GM12801 (cell line): ENCODE data around the gene ECSIT.

Experiments used
- CTCF ChIP-seq: IDR thresholded peaks from one replicate; pipeline ENCODE4 v1.5.1; 2011; ENCODE audit warnings: control low read depth; ENCODE audit not compliant: insufficient read length; ENCODE audit errors: extremely low read depth

Gene ECSIT

DNA sequence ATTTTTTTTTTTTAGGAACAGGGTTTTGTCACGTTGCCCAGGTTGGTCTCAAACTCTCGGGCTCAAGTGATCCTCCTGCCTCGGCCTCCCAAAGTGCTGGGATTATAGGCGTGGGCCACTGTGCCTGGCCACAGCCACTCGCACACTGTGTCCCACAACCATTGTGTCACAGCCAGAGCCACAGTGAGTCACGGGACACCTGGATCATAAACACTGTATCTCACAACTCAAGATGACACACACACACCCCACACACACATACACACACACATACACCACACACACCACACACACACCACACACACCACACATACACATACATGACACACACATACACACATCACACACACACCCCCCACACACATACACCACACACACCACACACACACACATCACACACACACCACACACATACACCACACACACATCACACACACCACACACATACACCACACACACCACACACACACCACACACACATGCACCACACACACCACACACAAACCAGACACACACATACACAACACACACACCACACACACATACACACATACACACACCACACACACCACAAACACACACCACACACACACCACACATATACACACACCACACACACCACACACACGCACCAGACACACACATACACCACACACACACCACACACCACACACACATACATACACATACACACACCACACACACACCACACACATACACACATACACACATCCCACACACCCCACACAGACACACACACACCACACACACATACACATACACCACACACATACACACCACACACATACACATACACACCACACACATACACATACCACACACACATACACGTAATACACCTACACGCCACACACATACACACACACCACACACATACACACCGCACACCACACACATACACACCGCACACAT lies 64.3 kb downstream of the ECSIT start:
- no peak for TF ChIP-seq CTCF

DNA sequence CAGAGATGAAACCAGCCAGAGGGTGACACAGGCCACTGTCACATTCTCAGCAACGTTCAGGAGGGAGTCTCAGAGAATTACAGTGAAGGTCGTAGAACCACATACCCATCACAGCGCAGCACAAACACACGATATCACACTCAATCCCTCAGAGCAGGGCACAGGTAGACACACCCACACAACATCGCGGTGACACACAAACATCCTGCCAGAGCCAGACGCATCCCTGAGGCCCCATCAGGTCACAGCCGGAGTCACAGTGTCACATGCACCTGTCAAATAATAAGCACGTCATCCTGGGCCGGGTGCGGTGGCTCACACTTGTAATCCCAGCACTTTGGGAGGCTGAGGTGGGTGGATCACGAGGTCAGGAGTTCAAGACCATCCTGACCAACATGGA lies 65.5 kb downstream of the ECSIT start:
- no peak for TF ChIP-seq CTCF

- no peak for TF ChIP-seq CTCF
Measured at GRCh38 chr19:11461453-11461852, 67.5 kb downstream of the ECSIT start.

DNA sequence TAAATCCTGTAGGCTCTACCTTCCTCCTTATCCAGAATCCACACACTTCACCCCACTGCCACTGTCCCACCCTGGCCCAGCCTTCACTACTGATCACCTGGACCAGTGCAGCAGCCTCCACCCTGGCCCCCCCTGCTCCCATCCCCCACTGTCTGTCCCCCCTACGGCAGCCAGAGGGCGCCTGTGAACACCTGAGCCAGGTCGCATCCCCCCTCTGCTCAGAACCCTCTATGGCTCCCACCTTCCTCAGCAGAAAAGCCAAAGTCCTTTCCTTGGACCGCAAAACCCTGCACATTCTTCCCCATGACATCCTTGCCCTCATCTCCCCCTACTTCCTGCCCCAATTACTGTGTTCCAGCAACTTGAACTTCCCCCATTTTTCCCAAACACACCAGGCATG lies 68.7 kb downstream of the ECSIT start:
- TF ChIP-seq CTCF, result no peak

- no peak for TF ChIP-seq CTCF
Measured at GRCh38 chr19:11458236-11458900, 70.6 kb downstream of the ECSIT start.

GRCh38 chr19:11457831-11458230 lies 71.1 kb downstream of the ECSIT start:
- TF ChIP-seq CTCF, result no peak

DNA sequence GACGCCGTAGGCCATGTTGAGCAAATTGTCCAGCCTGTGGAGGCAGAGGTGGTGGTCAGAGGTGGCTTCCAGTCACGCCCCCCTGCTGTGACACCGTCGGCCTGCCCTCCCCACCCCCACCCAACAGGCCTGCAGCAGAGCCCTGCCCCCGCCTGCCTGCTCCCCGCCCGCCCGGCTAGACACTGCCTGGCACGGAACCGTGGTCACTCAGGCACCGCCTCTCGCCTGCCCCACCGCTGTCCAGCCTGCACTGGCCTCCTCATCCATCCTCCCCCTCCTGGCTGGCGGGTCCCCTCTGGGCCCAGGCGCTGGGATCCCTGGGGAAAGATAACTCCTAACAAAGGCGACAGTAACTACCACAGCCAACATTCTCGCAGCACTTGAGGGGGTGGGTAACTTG lies 71.8 kb downstream of the ECSIT start:
- no peak for TF ChIP-seq CTCF
